Osteoblast (primary cell): Measurements from ENCODE around the gene MXI1. TPM values are rescaled to one million over a fixed set of nuclear protein-coding genes. Genes with fewer than 3 reads are reported as not detected.
"Not testable (repeated sequence)": the region's sequence is repeated elsewhere in the genome, so short reads cannot be mapped to it uniquely, and the experiment has no call there.

Source experiments
- DNase-seq: peaks from one replicate; pipeline ENCODE4 v3.0.0; 2011; ENCODE audit warnings: low spot score, mixed read lengths; ENCODE audit not compliant: insufficient read length; ENCODE audit errors: missing footprints
- H2AFZ ChIP-seq: 2 replicates; pipeline ENCODE4 v1.6.0; 2011; ENCODE audit warnings: mild to moderate bottlenecking, low read length
- H3K27ac ChIP-seq: 2 replicates; pipeline ENCODE4 v1.5.1; 2011; ENCODE audit warnings: mild to moderate bottlenecking, low read depth, low read length, moderate library complexity
- H3K27me3 ChIP-seq: 2 replicates; pipeline ENCODE4 v1.6.0; 2012; ENCODE audit warnings: mild to moderate bottlenecking, control low read depth, inconsistent platforms, low read length, moderate library complexity; ENCODE audit not compliant: insufficient read depth
- H3K36me3 ChIP-seq: 2 replicates; pipeline ENCODE4 v1.5.1; 2011; ENCODE audit warnings: mild to moderate bottlenecking, low read length, control low read depth, moderate library complexity; ENCODE audit not compliant: insufficient read depth
- H3K4me1 ChIP-seq: 2 replicates; pipeline ENCODE4 v1.5.1; 2011; ENCODE audit warnings: mild to moderate bottlenecking, low read length, control low read depth, moderate library complexity; ENCODE audit not compliant: insufficient read depth
- H3K4me2 ChIP-seq: 2 replicates; pipeline ENCODE4 v1.6.0; 2011; ENCODE audit warnings: mild to moderate bottlenecking, low read length; ENCODE audit not compliant: insufficient read depth
- H3K4me3 ChIP-seq: fragments of 200-600 bp; sonication (generic); 3 replicates; pipeline ENCODE4 v1.5.1; 2012; ENCODE audit warnings: mild to moderate bottlenecking, low read length, inconsistent platforms; ENCODE audit not compliant: insufficient read depth
- H3K79me2 ChIP-seq: 2 replicates; pipeline ENCODE4 v1.6.0; 2012; ENCODE audit warnings: mild to moderate bottlenecking, low read length, control low read depth, inconsistent platforms; ENCODE audit not compliant: insufficient read depth
- H3K9me3 ChIP-seq: 2 replicates; pipeline ENCODE4 v1.5.1; 2011; ENCODE audit warnings: low read depth, low read length, control low read depth
- H4K20me1 ChIP-seq: 2 replicates; pipeline ENCODE4 v1.6.0; 2012; ENCODE audit warnings: mild to moderate bottlenecking, low read length, control low read depth; ENCODE audit not compliant: insufficient read depth
- total RNA-seq: library from RNA; depleted of rRNA; stranded (reverse); fragments of >200 nt; gene quantifications from 2 replicates; pipeline ENCODE4 v1.2.3, GENCODE V29; 2012
- TF ChIP-seq, protein P1 (sequence below): IDR thresholded peaks from 2 replicates; pipeline ENCODE4 v1.5.1; 2011; ENCODE audit warnings: mild to moderate bottlenecking, low read depth, low read length, moderate library complexity; ENCODE audit errors: extremely low read depth

Gene MXI1
- total RNA-seq, 1 donor, result 41.6 TPM

- no peaks in the 10 kb centered on the region for H3K4me1 ChIP-seq
- no peak overlapping the region for H3K27ac ChIP-seq
- H3K79me2 ChIP-seq, result no peaks in the 10 kb centered on the region
- no peak overlapping the region for H3K4me2 ChIP-seq
- H3K9me3 ChIP-seq, result no peaks in the 10 kb centered on the region
- no peak overlapping the region for H3K4me3 ChIP-seq
- no peaks in the 10 kb centered on the region for H4K20me1 ChIP-seq
- TF ChIP-seq, protein P1, sequence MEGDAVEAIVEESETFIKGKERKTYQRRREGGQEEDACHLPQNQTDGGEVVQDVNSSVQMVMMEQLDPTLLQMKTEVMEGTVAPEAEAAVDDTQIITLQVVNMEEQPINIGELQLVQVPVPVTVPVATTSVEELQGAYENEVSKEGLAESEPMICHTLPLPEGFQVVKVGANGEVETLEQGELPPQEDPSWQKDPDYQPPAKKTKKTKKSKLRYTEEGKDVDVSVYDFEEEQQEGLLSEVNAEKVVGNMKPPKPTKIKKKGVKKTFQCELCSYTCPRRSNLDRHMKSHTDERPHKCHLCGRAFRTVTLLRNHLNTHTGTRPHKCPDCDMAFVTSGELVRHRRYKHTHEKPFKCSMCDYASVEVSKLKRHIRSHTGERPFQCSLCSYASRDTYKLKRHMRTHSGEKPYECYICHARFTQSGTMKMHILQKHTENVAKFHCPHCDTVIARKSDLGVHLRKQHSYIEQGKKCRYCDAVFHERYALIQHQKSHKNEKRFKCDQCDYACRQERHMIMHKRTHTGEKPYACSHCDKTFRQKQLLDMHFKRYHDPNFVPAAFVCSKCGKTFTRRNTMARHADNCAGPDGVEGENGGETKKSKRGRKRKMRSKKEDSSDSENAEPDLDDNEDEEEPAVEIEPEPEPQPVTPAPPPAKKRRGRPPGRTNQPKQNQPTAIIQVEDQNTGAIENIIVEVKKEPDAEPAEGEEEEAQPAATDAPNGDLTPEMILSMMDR, result no peak
- H2AFZ ChIP-seq, result no peak overlapping the region
- no peaks in the 10 kb centered on the region for H3K36me3 ChIP-seq
- DNase-seq, result no peak
- no peaks in the 10 kb centered on the region for H3K27me3 ChIP-seq
Measured at GRCh38 chr10:110181911-110182310, 25.5 kb upstream of the MXI1 start.

GRCh38 chr10:110184398-110184797 is 23.0 kb upstream of the MXI1 start:
- no peak for DNase-seq
- H3K27me3 ChIP-seq, result no peaks in the 10 kb centered on the region
- H3K36me3 ChIP-seq, result no peaks in the 10 kb centered on the region
- no peak overlapping the region for H3K4me2 ChIP-seq
- no peak overlapping the region for H3K4me3 ChIP-seq
- H4K20me1 ChIP-seq, result no peaks in the 10 kb centered on the region
- no peaks in the 10 kb centered on the region for H3K4me1 ChIP-seq
- H2AFZ ChIP-seq, result peak overlapping the region; percentile 47
- TF ChIP-seq, protein P1, result no peak
- no peaks in the 10 kb centered on the region for H3K9me3 ChIP-seq
- H3K27ac ChIP-seq, result no peak overlapping the region
- no peaks in the 10 kb centered on the region for H3K79me2 ChIP-seq

GRCh38 chr10:110185646-110186182 is 21.7 kb upstream of the MXI1 start:
- not testable (repeated sequence) for DNase-seq, H2AFZ ChIP-seq, H3K36me3 ChIP-seq, H4K20me1 ChIP-seq, H3K4me1 ChIP-seq, H3K4me2 ChIP-seq, H3K4me3 ChIP-seq, H3K9me3 ChIP-seq, H3K79me2 ChIP-seq, H3K27ac ChIP-seq, H3K27me3 ChIP-seq

- Histone ChIP-seq H4K20me1 (no peaks in the 10 kb centered on the region), H3K4me1 (no peaks in the 10 kb centered on the region), H3K9me3 (no peaks in the 10 kb centered on the region), H3K27me3 (peaks cover 9% of the 10 kb centered on the region), H3K36me3 (no peaks in the 10 kb centered on the region), H3K79me2 (no peaks in the 10 kb centered on the region), H3K4me3 (no peak overlapping the region), H3K4me2 (no peak overlapping the region), H2AFZ (no peak overlapping the region), H3K27ac (no peak overlapping the region)
- no peak for DNase-seq
- TF ChIP-seq, protein P1, result no peak
Measured at GRCh38 chr10:110190170-110190569, 17.2 kb upstream of the MXI1 start.
